ENCODE results near the gene PPP1R12B. TPM values are rescaled to one million over a fixed set of nuclear protein-coding genes. Genes with fewer than 3 reads are reported as not detected.
"Not testable (repeated sequence)": the region's sequence is repeated elsewhere in the genome, so short reads cannot be mapped to it uniquely, and the experiment has no call there.

Gene PPP1R12B
- total and polyA plus RNA-seq, 5 experiments from 2014 or later, result 4.6 to 29.8 (median 7.7) TPM

- H3K9me3 Mint-ChIP-seq, H3K27me3 Mint-ChIP-seq, ATAC-seq, POLR2A ChIA-PET, H3K27ac Mint-ChIP-seq, H3K4me3 Mint-ChIP-seq, DNase-seq, H3K4me1 Mint-ChIP-seq, H3K36me3 Mint-ChIP-seq: not testable (repeated sequence)
Measured at GRCh38 chr1:202412421-202412820, 63.9 kb downstream of the PPP1R12B start.

GRCh38 chr1:202416641-202417040 is 68.1 kb downstream of the PPP1R12B start:
- H3K27me3 Mint-ChIP-seq, result no peaks in the 10 kb centered on the region
- H3K9me3 Mint-ChIP-seq, result no peaks in the 10 kb centered on the region
- H3K4me1 Mint-ChIP-seq, result peaks cover 0 to 2% (median 0%) of the 10 kb centered on the region in 4 donors
- H3K4me3 Mint-ChIP-seq, result no peak overlapping the region
- ATAC-seq, result no peak
- peaks cover 0 to 23% (median 10%) of the 10 kb centered on the region in 3 donors for H3K36me3 Mint-ChIP-seq
- no peak for DNase-seq
- no peak overlapping the region for H3K27ac Mint-ChIP-seq
- POLR2A ChIA-PET, result no interaction called here

GRCh38 chr1:202417141-202417540 is 68.6 kb downstream of the PPP1R12B start:
- Mint-ChIP-seq H3K4me3 (peak overlapping the region in 1 of 10 donors; percentile 6), H3K36me3 (peaks cover 0 to 23% (median 10%) of the 10 kb centered on the region in 3 donors)
- H3K4me1 Mint-ChIP-seq, H3K27ac Mint-ChIP-seq, H3K27me3 Mint-ChIP-seq, ATAC-seq, H3K9me3 Mint-ChIP-seq, POLR2A ChIA-PET, DNase-seq: not testable (repeated sequence)

GRCh38 chr1:202417762-202418201 is 69.3 kb downstream of the PPP1R12B start:
- ATAC-seq, H3K4me1 Mint-ChIP-seq, H3K4me3 Mint-ChIP-seq, DNase-seq, H3K27me3 Mint-ChIP-seq, H3K27ac Mint-ChIP-seq, POLR2A ChIA-PET, H3K9me3 Mint-ChIP-seq: not testable (repeated sequence)
- H3K36me3 Mint-ChIP-seq, result peaks cover 0 to 27% (median 13%) of the 10 kb centered on the region in 3 donors

- H3K9me3 Mint-ChIP-seq, H3K27me3 Mint-ChIP-seq, H3K4me1 Mint-ChIP-seq, H3K27ac Mint-ChIP-seq, DNase-seq, H3K4me3 Mint-ChIP-seq, ATAC-seq, POLR2A ChIA-PET: not testable (repeated sequence)
- peaks cover 0 to 39% (median 13%) of the 10 kb centered on the region in 3 donors for H3K36me3 Mint-ChIP-seq
Measured at GRCh38 chr1:202419731-202420130, 71.2 kb downstream of the PPP1R12B start.

GRCh38 chr1:202420422-202421094 is 72.1 kb downstream of the PPP1R12B start:
- H3K27me3 Mint-ChIP-seq, ATAC-seq, H3K4me3 Mint-ChIP-seq, POLR2A ChIA-PET, DNase-seq, H3K4me1 Mint-ChIP-seq, H3K9me3 Mint-ChIP-seq, H3K27ac Mint-ChIP-seq: not testable (repeated sequence)
- H3K36me3 Mint-ChIP-seq, result peaks cover 0 to 43% (median 18%) of the 10 kb centered on the region in 3 donors

GRCh38 chr1:202422709-202423108 is 74.2 kb downstream of the PPP1R12B start:
- POLR2A ChIA-PET, H3K9me3 Mint-ChIP-seq, H3K4me3 Mint-ChIP-seq, H3K4me1 Mint-ChIP-seq, H3K27me3 Mint-ChIP-seq, H3K27ac Mint-ChIP-seq, ATAC-seq, DNase-seq: not testable (repeated sequence)
- peaks cover 0 to 45% (median 18%) of the 10 kb centered on the region in 3 donors for H3K36me3 Mint-ChIP-seq

GRCh38 chr1:202424260-202424659 is 75.8 kb downstream of the PPP1R12B start:
- H3K27ac Mint-ChIP-seq, H3K27me3 Mint-ChIP-seq, ATAC-seq, H3K4me1 Mint-ChIP-seq, H3K9me3 Mint-ChIP-seq, POLR2A ChIA-PET, H3K4me3 Mint-ChIP-seq, DNase-seq: not testable (repeated sequence)
- peaks cover 0 to 50% (median 18%) of the 10 kb centered on the region in 3 donors for H3K36me3 Mint-ChIP-seq

- H3K4me3 Mint-ChIP-seq, H3K4me1 Mint-ChIP-seq, H3K9me3 Mint-ChIP-seq, DNase-seq, H3K27me3 Mint-ChIP-seq, POLR2A ChIA-PET, ATAC-seq, H3K27ac Mint-ChIP-seq: not testable (repeated sequence)
- H3K36me3 Mint-ChIP-seq, result peaks cover 7 to 79% (median 29%) of the 10 kb centered on the region in 3 donors
Measured at GRCh38 chr1:202430111-202430510, 81.6 kb downstream of the PPP1R12B start.

GRCh38 chr1:202432338-202432737 is 83.8 kb downstream of the PPP1R12B start:
- H3K4me1 Mint-ChIP-seq, DNase-seq, H3K9me3 Mint-ChIP-seq, H3K4me3 Mint-ChIP-seq, POLR2A ChIA-PET, H3K27ac Mint-ChIP-seq, H3K27me3 Mint-ChIP-seq, ATAC-seq: not testable (repeated sequence)
- H3K36me3 Mint-ChIP-seq, result peaks cover 7 to 86% (median 28%) of the 10 kb centered on the region in 3 donors

GRCh38 chr1:202433155-202434043 is 84.9 kb downstream of the PPP1R12B start:
- Mint-ChIP-seq H3K27ac (no peak overlapping the region), H3K9me3 (no peaks in the 10 kb centered on the region), H3K36me3 (peaks cover 7 to 93% (median 33%) of the 10 kb centered on the region in 3 donors), H3K27me3 (no peaks in the 10 kb centered on the region), H3K4me1 (no peaks in the 10 kb centered on the region), H3K4me3 (no peak overlapping the region)
- POLR2A ChIA-PET, result no interaction called here
- DNase-seq, result no peak
- no peak for ATAC-seq

GRCh38 chr1:202434059-202434458 is 85.6 kb downstream of the PPP1R12B start:
- POLR2A ChIA-PET, result no interaction called here
- no peaks in the 10 kb centered on the region for H3K9me3 Mint-ChIP-seq
- no peak for ATAC-seq
- H3K36me3 Mint-ChIP-seq, result peaks cover 7 to 93% (median 33%) of the 10 kb centered on the region in 3 donors
- no peak for DNase-seq
- H3K27ac Mint-ChIP-seq, result no peak overlapping the region
- H3K27me3 Mint-ChIP-seq, result no peaks in the 10 kb centered on the region
- no peaks in the 10 kb centered on the region for H3K4me1 Mint-ChIP-seq
- H3K4me3 Mint-ChIP-seq, result no peak overlapping the region

Data from naive thymus-derived CD8-positive, alpha-beta T cell (primary cell).